NCI-H1105 treated with DMSO at 0.1 percent for 48 hours (cell line): ENCODE measurements around the gene FRK.
A peak's percentile ranks its signal among the peaks of the same experiment; 100 is the strongest.
"Not testable (repeated sequence)": the region's sequence is repeated elsewhere in the genome, so short reads cannot be mapped to it uniquely, and the experiment has no call there.

Experiments
- DNase-seq: peaks from one replicate; lab custom pipeline; 2025; lab: John Stamatoyannopoulos, UW

The FRK gene

DNA sequence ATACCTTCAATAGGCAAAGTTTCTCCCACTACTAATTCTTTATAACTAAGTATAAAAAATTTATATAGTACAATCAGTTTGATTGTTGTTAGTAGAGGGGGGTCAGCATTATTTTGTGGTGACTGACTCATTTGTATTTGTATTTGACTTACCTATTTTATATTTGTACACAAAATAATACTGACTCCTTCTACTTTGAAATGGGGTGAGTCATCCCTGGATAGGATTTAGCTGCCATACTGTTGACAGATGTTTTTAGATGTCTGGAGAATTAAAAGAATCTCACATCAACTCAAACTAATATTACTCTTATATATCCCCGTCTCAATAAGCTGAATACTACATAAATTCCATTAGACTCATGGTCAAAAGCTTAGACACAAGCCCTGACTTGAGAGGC is 114.9 kb downstream of the FRK start:
- DNase-seq, result no peak

DNA sequence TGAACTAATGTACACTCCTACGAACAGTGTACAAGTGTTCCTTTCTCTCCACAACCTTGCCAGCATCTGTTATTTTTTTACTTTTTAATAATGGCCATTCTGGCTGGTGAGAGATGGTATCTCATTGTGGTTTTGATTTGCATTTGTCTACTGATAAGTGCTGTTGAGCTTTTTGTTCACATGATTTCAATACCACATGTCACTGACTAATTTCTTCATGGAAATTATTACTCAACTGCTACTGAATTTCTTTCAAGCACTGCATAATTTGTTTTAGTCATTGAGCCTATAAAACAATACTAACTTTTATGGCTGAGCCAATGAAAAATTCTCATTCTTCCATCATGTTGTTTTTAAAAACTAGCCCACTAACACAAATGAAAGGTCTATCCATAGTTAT is 115.4 kb downstream of the FRK start:
- DNase-seq, result no peak

DNA sequence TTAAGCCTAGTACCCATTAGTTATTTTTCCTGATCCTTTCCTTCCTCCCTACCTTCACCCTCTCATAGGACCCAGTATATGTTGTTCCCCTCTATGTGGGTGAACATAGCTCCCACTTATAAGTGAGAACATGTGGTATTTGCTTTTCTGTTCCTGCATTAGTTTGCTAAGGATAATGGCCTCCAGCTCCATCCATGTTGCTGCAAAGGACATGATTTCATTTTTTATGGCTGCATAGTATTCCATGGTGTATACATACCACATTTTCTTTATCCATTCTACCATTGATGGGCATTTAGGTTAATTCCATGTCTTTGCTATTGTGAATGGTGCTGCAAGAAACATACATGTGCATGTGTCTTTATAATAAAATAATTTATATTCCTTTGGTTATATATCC is 115.9 kb downstream of the FRK start:
- not testable (repeated sequence) for DNase-seq

DNA sequence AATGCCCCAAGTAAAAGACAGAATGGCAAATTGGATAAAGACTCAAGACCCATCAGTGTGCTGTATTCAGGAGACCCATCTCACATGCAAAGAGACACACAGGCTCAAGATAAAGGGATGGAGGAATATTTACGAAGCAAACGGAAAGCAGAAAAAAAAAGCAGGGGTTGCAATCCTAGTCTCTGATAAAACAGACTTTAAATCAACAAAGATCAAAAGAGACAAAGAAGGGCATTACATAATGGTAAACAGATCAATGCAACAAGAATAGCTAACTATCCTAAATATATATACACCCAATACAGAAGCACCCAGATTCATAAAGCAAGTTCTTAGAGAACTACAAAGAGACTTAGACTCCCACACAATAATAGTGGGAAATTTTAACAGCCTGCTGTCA is 123.2 kb downstream of the FRK start:
- DNase-seq, result not testable (repeated sequence)

DNA sequence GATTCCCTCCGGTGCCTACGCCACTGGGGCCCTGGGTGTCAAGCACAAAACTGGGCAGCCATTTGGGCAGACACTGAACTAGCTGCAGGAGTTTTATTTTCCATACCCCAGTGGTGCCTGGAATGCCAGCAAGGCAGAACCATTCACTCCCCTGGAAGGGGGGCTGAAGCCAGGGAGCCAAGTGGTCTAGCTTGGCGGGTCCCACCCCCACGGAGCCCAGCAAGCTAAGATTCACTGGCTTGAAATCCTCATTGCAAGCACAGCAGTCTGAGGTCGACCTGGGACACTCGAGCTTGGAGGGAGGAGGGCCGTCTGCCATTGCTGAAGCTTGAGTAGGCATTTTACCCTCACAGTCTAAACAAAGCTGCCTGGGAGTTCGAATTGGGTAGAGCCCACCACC is 125.3 kb downstream of the FRK start:
- no peak for DNase-seq

DNA sequence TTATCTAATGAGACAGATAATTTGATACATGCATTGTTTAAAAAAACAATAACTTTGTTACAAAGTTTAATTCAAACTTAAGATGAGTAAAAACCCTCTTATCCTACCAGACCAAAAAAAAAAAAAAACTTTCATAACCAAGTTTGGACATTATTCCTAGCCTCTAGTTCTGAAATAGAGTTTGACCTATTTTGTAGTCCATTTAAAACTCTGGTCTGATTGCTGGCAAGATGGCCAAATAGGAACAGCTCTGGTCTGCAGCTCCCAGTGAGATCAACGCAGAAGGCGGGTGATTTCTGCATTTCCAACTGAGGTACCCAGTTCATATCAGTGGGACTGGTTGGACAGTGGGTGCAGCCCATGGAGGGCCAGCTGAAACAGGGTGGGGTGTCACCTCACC is 125.9 kb downstream of the FRK start:
- DNase-seq, result no peak

DNA sequence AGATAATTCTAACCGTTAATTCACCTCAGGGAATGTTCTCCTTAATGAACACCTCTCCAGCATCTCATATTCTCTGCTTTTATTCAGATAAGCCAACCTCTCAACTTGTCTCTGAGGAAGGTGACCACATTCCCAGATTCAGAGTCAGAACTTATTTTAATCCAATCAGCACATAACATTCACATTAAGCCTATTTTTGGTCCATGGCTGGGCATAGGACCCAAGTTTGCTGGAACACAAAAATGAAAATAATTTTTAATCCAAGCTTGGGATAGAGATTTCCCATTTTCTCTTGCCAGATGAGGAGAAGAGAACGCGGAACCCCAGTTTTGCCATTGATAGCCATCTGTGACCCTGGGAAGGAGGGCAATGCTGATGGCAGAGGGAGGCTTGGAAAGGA is 126.5 kb downstream of the FRK start:
- no peak for DNase-seq

DNA sequence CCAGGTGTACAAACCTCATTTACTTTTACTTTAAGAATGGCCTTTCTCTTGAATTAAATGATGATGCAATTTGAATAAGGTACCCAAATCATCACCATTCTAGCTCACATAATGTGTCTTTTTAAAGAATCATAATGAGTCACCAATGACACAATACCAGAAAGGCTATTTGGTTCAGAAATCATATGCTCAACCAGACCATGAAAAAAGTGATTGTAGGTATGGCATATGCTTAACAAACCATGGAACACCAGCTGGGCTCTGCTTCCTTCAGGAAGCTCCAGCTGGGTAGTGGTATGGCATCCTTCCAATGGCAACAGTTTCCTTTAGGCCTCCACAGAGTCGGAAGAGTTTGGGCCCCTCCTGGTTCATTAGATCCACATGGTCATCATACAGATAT is 128.2 kb downstream of the FRK start:
- no peak for DNase-seq

DNA sequence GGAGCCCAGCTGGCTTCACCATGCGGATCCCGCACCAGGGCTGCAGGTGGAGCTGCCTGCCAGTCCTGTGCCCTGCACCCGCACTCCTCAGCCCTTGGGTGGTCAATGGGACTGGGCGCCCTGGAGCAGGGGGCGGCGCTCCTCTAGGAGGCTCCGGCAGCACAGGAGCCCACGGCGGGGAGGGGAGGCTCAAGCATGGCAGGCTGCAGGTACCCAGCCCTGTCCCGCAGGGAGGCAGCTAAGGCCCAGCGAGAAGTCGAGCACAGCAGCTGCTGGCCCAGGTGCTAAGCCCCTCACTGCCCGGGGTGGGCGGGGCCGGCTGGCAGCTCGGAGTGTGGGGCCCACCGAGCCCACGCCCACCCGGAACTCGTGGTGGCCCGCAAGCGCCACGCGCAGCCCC is 132.7 kb downstream of the FRK start:
- DNase-seq, result not testable (repeated sequence)

DNA sequence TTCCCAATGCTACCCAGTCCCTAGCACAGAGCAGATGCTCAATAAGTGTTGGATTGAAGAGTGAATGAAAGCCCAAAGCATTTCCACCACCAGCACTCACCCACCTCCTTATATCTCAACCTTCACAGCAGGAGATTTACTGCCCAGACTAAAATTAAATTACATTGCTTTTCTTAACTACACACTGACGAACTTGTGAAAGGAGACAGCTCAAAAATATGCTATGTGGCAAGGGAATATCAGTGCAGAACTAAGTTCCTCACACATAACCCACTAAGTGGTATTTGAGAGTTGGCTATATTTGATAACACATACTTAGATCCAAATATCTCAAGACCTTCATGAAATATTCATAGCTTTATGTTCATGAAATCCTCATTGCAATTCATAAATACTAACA is 137.7 kb downstream of the FRK start:
- DNase-seq, result no peak

DNA sequence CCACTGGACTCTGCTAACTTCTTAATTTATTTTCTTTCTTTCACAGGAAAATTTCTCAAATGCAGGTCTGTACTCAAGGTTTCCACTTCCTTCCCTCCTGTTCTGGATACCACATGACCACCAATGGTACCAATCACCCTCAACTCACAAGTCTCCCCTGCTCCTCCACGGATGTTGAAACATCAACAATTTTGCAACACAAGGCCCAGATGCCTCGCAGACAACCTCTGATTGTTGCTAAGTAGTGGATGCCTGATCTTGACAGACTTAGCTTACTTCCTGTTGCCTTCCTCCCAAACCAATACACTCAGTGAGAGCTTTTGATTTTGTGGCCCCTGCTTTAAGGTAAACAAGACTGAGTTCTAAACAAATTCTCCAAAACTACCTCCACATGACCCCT is 146.6 kb downstream of the FRK start:
- DNase-seq, result no peak

DNA sequence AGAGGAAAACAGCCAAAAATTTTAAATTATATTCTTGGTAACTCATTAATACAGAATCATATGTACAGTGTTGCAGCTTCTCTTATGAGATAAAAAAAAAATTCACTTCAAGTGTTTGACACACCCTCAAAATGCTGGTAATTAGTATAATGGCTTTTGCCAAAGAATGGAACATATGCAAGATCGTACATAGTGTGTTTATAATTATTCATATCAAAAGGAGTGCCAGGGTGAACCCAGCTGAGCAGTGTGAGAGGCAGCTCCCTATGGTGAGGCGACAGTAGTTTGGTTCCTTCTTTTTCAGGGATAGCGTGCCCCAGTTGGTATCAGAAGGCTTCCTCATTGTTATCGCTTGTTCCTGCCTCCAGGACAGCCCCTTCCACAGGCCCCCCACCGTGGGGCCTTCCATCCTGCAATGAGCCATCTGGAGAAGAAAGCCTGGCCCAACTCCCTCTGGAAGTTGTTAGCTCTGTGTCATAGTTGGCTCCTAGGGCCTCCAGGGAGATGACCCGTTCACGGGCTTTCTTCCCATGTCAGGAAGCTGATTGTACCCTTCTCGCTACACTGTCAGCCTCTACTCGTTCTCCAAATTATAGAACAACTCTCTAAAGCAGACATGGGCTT is 150.7 kb downstream of the FRK start:
- DNase-seq, result peak; percentile 67

DNA sequence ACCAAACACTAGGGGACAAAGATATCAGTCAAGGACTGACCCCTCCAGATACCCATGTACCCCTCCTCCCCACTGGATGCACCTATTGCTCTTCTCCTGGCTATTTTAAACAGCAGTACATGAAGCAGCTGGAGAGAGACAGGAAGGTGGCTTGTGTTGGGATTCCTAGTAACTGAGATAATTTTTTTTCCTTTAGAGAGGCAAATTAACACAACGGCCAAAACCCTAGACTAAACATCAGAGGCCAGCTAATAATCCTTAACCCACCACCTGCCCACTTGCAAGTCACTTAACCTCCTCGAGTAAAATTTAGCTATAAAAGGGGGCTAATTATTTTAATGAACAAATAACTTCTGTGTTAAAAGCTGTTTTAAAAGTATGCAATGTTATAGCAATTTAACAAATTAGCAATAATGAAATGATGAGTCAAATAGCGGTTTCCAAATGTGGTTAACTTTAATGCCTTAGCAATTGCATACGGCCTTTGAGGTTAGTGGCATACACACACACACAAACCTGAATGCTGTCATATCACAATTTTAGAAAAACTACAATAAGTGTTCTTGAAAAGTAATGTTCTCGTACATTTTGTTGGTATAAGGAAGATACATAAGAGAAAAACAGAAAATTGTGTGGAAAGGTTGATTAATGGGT is 151.7 kb downstream of the FRK start:
- peak; percentile 88 for DNase-seq

DNA sequence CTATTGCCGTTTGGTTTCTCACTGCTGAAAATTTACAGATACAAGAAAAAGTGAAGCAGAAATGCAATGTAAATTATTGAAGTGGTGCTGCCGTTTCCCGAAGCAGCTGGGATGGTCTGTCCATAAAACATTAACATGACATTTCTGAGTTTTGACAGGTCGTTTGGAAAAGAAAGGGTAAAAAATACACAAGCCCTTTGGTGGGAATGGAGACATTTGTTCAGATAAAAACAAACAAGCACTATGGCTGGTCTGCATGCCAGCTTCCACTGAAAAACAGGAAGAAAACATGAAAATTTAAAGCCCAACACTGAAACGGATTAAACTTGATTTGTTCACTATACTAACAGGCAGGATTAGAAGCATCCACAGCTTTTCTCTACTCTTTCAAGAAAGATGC is 155.2 kb downstream of the FRK start:
- no peak for DNase-seq

DNA sequence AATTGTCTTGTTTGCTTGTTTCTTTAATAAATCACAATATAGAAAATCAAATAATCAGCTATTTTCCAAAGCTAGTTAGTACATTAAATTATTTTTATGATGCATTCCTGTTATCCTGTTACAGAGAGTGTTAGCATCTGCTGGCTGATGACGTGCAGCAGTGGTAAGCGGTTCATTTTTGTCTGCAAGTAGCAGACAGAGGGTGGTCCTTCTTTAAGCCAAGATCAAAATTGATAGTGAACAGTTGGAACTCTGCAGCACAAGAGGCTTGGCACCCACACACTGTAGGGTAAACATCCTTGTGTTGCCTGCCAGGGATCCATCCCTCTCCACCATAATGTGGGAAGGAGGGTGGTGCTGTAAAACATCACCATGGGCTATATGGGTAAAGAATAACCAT is 158.3 kb downstream of the FRK start:
- DNase-seq, result no peak

DNA sequence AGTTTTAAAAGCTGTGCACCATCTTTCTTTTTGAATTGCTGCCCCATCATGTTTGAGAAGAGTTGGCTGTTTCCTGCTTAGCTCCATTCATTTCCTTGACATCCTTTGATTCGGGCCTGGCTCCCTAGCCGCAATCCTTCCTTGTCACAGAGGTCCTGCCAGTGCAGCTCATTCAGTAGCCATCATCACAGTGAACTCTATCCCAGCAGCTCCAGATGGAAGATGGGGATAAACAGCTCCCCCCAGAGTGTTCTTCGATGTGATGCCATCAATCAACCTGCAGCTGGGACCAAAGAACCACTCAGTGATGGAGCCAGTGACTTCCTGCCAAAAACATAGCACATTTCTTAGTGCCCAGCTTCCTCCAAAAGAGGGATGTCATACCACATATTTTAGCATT is 158.8 kb downstream of the FRK start:
- no peak for DNase-seq

DNA sequence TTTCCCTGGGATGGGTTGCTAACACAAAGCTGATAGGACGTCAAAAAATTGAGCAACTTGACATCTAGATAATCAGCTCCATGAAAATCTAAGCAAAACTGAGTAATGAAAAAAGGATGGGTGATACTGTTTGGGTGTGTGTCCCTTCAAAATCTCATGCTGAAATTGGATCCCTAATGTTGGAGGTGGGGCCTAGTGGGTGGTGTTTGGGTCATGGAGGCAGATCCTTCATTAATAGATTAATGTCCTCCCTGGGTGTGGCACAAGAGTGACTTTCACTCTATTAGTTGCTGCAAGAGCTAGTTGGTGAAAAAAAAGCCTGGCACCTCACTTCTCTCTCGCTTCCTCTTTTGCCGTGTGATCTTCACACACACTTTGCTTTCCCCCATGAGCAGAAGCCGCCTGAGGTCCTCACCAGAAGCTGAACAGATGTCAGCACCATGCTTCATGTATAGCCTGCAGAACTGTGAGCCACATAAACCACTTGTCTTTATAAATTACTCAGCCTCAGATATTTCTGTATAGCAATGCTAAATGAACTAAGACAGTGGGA is 160.9 kb downstream of the FRK start:
- DNase-seq, result no peak

DNA sequence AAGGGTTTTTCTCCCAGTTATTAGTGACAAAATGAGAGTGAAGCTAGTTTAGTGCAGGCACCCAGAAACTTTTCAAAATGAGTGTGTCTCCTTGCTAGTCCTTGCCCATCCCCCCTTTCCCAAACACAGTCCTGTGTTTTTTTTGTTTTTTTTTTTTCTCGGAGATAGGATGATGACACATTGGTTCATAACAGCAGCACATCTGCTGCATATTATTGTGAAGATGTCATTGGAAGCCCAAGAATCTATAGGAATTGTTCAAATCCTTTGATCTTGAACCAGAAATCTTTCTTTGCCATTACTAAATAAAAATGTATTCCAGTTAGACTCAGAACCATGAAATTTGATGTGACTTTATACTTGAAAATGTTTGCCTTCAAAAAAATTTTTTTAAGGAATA is 162.4 kb downstream of the FRK start:
- no peak for DNase-seq

DNA sequence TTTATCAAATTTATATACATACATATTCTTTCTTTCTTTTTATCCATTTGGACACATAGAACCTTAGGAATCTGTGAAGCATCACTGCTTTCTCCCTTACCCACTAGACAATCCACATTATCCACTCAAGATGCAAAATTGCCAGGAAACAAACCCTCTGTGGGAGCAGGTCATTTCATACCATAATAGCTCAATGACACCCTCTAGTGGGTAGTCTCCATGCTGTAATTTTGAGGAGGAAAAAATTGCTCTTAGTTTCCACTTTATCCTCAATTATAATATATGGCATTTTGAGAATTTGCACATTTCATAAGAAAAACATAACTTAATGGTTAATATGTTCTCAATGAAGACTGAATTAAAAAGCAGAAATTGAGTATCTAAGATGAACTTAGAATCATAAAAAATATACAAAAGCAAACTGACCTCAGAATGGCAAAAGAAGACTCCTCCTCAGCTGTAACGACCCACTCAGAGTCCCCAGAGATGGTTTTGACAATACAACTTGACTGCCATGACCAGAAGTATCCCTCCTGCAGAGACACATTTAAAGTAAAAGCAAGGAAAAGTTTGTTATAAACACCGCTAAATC is 164.1 kb downstream of the FRK start:
- DNase-seq, result peak; percentile 60

DNA sequence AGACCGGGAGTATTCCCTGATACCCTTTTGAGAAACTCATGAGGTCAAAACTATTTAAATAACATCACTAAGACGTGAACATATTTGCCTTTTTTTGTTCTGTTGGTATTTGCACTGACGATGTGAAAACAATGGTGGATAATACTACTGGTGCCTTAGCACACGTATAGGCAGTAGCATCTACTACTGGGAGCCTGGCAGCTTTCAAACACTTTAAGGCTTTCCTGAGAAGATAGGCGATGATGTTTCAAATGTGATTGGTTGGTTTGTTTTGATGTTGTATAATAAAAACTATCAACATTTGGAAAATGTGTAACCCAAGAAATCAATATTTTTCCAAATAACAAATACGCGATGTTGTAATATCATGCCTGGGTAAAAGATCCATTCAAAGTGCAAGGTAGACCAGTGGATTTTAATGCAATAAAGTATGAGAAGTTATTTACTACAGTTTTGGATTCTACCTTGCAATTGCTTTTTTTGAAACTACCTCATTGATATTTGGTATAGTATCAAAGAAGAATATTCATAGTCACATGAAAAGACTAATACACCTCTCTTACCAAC is 166.2 kb downstream of the FRK start:
- no peak for DNase-seq

DNA sequence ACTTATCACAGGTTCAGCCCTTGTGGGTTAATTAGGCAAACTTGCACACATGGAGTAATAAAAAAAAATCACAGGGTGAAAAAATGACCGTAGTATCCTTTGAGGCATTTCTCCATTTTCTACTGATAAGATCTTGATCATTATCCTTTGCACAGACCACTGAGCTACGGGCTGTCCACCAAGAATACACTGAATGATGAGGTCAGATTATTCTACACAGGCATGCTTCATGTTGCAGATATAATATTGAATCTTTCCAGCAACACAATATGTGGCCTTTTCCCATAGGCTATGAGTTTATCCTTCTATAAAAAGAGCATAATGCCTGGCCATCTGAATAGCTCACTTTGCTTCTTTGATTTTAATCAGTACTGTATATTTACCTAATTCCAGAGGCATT is 168.9 kb downstream of the FRK start:
- no peak for DNase-seq

DNA sequence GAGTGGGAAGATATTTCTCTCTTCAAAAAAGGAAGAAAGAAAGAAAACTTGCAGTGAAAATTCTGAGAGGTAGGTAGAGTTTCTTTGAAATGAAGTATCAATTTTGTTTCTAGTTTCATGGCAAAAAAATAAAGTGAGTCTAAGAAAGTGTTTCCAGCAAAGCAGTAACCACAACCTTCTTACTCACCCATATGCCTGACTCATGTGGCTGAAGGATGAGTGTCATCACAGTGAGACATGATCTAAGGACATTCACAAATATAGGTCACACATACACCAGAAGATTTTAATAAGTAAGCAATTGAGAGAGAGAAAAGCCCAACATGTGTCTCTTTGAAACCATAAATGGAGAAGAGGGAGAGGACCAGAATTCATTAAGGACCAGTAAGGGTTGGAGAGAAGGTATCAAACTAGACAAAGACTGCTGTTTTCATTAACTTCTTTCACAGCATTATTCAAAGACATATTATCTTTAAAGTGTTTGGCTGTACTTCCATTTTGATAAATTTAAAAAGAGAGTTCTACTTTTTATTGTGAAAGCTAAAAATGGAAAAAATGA is 169.5 kb downstream of the FRK start:
- DNase-seq, result no peak

DNA sequence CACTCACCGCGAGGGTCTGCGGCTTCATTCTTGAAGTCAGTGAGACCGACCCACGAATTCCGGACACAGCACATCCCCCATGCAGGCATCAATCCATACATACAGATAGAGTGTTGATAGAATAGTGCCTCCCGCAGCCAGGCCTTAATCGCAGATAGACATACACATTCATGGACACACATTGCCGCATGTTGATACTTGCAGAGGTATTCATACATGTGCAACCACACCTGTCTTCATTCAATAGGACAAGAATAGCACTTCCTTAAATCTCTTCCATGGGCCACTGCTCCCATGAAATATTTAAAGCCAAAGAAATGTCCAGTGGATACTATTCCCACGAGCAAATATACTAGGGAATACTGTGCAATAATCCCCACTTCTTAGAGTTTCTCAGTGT is 170.5 kb downstream of the FRK start:
- no peak for DNase-seq
